ENCODE results near the gene OR8B8.

DNA sequence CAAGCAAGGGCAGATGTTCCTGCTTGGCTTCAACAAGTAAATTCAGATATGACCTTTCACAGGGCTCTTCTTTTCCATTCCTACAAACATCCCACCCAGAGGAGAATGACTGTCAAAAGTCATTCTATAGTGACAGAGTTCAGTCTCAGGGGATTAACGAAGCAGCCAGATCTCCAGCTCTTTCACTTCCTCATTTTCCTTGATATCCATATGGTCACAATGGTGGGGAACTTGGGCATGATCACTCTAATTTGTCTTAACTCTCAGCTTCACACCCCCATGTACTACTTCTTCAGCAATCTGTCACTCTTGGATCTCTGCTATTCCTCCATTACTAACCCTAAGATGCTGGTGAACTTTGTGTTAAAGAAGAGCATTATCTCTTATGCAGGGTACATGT lies 15.0 kb upstream of the OR8B8 start:
- TF ChIP-seq NR3C1 (CRISPR knock-in tag; conservative IDR thresholded peaks at IDR 0.05; ENCODE audit: low read depth) (no peak), NFYB (CRISPR knock-in tag; conservative IDR thresholded peaks at IDR 0.05; ENCODE audit: low read depth) (no peak), ZNF121 (CRISPR knock-in tag; IDR thresholded peaks at IDR 0.05) (no peak)
- TF ChIP-seq, protein P1, sequence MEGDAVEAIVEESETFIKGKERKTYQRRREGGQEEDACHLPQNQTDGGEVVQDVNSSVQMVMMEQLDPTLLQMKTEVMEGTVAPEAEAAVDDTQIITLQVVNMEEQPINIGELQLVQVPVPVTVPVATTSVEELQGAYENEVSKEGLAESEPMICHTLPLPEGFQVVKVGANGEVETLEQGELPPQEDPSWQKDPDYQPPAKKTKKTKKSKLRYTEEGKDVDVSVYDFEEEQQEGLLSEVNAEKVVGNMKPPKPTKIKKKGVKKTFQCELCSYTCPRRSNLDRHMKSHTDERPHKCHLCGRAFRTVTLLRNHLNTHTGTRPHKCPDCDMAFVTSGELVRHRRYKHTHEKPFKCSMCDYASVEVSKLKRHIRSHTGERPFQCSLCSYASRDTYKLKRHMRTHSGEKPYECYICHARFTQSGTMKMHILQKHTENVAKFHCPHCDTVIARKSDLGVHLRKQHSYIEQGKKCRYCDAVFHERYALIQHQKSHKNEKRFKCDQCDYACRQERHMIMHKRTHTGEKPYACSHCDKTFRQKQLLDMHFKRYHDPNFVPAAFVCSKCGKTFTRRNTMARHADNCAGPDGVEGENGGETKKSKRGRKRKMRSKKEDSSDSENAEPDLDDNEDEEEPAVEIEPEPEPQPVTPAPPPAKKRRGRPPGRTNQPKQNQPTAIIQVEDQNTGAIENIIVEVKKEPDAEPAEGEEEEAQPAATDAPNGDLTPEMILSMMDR (IDR thresholded peaks at IDR 0.05) = no peak
- TF ChIP-seq, protein P2, sequence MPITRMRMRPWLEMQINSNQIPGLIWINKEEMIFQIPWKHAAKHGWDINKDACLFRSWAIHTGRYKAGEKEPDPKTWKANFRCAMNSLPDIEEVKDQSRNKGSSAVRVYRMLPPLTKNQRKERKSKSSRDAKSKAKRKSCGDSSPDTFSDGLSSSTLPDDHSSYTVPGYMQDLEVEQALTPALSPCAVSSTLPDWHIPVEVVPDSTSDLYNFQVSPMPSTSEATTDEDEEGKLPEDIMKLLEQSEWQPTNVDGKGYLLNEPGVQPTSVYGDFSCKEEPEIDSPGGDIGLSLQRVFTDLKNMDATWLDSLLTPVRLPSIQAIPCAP (CRISPR knock-in tag; IDR thresholded peaks at IDR 0.05) = no peak
- TF ChIP-seq, protein P3, sequence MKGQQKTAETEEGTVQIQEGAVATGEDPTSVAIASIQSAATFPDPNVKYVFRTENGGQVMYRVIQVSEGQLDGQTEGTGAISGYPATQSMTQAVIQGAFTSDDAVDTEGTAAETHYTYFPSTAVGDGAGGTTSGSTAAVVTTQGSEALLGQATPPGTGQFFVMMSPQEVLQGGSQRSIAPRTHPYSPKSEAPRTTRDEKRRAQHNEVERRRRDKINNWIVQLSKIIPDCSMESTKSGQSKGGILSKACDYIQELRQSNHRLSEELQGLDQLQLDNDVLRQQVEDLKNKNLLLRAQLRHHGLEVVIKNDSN (CRISPR knock-in tag; IDR thresholded peaks at IDR 0.05) = no peak
- TF ChIP-seq, protein P4, sequence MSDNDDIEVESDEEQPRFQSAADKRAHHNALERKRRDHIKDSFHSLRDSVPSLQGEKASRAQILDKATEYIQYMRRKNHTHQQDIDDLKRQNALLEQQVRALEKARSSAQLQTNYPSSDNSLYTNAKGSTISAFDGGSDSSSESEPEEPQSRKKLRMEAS (CRISPR knock-in tag; IDR thresholded peaks at IDR 0.05) = no peak
- TF ChIP-seq, protein P5, sequence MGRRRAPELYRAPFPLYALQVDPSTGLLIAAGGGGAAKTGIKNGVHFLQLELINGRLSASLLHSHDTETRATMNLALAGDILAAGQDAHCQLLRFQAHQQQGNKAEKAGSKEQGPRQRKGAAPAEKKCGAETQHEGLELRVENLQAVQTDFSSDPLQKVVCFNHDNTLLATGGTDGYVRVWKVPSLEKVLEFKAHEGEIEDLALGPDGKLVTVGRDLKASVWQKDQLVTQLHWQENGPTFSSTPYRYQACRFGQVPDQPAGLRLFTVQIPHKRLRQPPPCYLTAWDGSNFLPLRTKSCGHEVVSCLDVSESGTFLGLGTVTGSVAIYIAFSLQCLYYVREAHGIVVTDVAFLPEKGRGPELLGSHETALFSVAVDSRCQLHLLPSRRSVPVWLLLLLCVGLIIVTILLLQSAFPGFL (CRISPR knock-in tag; IDR thresholded peaks at IDR 0.05; ENCODE audit: borderline replicate concordance) = no peak
